Small intestine (tissue), 7 donors: Measurements from ENCODE around the gene ACSF3. TPM values are rescaled to one million over a fixed set of nuclear protein-coding genes. Genes with fewer than 3 reads are reported as not detected.

Experiments used
- DNase-seq, 2 donors: peaks; one replicate each; pipeline versions ENCODE4 v3.0.0 to v3.0.0-alpha.2; 2013
- FAIRE-seq: peaks from 2 replicates; lab custom pipeline; 2012; peaks lifted over from hg19 to GRCh38; lab: Jason Lieb, UNC
- H3K27ac ChIP-seq, 3 donors: one replicate each; pipeline ENCODE4 v1.5.1; 2013; ENCODE audit warnings: low read length in 2 of 3, mild to moderate bottlenecking in 2 of 3, control low read depth in 1 of 3, inconsistent platforms in 1 of 3, low read depth in 1 of 3, moderate library complexity in 1 of 3
- H3K27me3 ChIP-seq, 3 donors: one replicate each; pipeline ENCODE4 v1.6.1; 2013; ENCODE audit warnings: low read length in 3 of 3, inconsistent platforms in 1 of 3; ENCODE audit not compliant: control insufficient read depth in 3 of 3, insufficient read depth in 3 of 3
- H3K36me3 ChIP-seq, 3 donors: one replicate each; pipeline ENCODE4 v1.6.1; 2013; ENCODE audit warnings: low read length in 3 of 3, inconsistent platforms in 1 of 3, low read depth in 1 of 3, mild to moderate bottlenecking in 1 of 3, moderate library complexity in 1 of 3; ENCODE audit not compliant: control insufficient read depth in 3 of 3, insufficient read depth in 2 of 3
- H3K4me1 ChIP-seq, 3 donors: one replicate each; pipeline ENCODE4 v1.6.1; 2013; ENCODE audit warnings: low read length in 2 of 3, inconsistent platforms in 1 of 3, low read depth in 1 of 3, mild to moderate bottlenecking in 1 of 3, moderate library complexity in 1 of 3; ENCODE audit not compliant: control insufficient read depth in 3 of 3, insufficient read depth in 2 of 3
- H3K4me3 ChIP-seq, 3 donors: one replicate each; pipeline ENCODE4 v1.5.1; 2013; ENCODE audit warnings: low read length in 3 of 3, control low read depth in 1 of 3, inconsistent platforms in 1 of 3, low read depth in 1 of 3, mild to moderate bottlenecking in 1 of 3, moderate library complexity in 1 of 3
- H3K9me3 ChIP-seq, 2 donors: one replicate each; pipeline ENCODE4 v1.6.1; 2013; ENCODE audit warnings: low read depth in 1 of 2, low read length in 1 of 2; ENCODE audit not compliant: control insufficient read depth in 2 of 2, insufficient read depth in 1 of 2
- WGBS, 3 donors: extraction: QIAGEN DNeasy Blood & Tissue Kit; methylation state at CpG; one replicate each; pipeline ENCODE4 v1.1.7; 2013; 5-methylcytosine and 5-hydroxymethylcytosine counted together
- polyA plus RNA-seq, 4 donors: library from polyadenylated mRNA; stranded (reverse) in 3 of 4; unstranded in 1 of 4; fragments of 200-250 nt in 3 of 4; fragments of 120-200 nt in 1 of 4; gene quantifications; one replicate each; pipeline versions ENCODE4 v1.2.1 to v1.2.3, GENCODE V29; 2013
- donor health status: healthy with polysubstance abuse.
- donor health status: control.
- donor health status: control.
- donor health status: Bipolar disorder and iron deficiency.
- donor health status: healthy.

ACSF3 gene
- polyA plus RNA-seq, 4 donors = 35.3 to 93.7 (median 58.7) TPM

DNA sequence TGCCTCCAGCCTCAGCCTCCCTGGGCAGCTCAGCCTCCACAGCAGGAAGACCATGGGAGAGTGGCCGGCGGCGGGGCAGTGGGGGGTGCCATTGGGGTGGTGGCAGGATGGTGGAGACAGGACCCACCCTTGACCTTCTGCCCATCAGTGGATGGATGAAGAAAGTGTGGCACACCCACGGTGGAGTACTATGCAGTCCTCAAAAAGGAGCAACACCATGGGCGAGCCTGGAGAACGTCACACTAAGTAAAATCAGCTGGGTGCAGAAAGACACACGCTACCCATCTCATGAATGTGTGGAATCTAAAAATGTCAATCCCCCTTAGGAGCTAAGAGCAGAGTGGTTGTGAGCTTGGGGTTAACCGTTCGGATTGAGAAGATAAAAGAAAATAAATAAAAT, 34.8 kb upstream of the ACSF3 start:
- no peak for FAIRE-seq
- no peaks in the 10 kb centered on the region for H3K4me1 ChIP-seq

DNA sequence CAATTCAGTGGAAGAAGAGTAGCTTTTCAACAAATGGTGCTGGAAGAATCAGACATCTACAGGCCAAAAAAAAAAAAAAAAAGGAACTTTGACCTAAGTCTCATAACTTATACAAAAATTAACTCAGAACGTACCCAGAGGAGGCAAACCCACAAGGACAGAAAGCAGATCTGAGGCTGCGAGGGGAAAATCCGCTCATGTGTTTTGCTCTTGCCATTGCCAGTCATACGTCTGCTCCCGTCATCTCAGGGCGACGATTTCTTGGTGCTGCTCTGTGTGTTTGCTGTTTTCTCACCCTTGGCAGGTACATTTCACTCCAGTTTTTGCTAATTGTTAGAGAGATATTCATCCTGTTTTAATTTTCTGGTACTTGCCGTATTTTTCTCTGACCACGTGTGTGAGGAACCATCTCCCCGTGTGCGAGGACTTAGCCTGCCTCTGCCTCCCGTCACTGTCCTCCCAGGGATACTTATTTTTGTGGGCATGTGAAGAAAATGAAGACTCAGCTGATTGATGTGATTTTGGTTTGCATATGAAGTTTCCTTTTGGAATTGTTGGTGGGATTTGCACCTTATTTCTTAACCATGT, 33.4 kb upstream of the ACSF3 start:
- Histone ChIP-seq H3K9me3 (no peaks in the 10 kb centered on the region), H3K27me3 (peaks cover 0 to 19% (median 0%) of the 10 kb centered on the region in 3 donors), H3K4me3 (no peak overlapping the region), H3K4me1 (no peaks in the 10 kb centered on the region), H3K36me3 (no peaks in the 10 kb centered on the region), H3K27ac (no peak overlapping the region)
- 39 to 52% (median 49%) methylated on average over 12 of the region's 12 CpGs for WGBS, 3 donors
- DNase-seq = no peak
- no peak for FAIRE-seq

More for the DNA sequence above, 34.8 kb upstream of the ACSF3 start:
- H3K27ac ChIP-seq = no peak overlapping the region
- peaks cover 0 to 16% (median 0%) of the 10 kb centered on the region in 3 donors for H3K27me3 ChIP-seq
- 95 to 97% (median 96%) methylated on average over 9 of the region's 9 CpGs for WGBS, 3 donors
- no peak overlapping the region for H3K4me3 ChIP-seq
- H3K36me3 ChIP-seq = no peaks in the 10 kb centered on the region
- no peaks in the 10 kb centered on the region for H3K9me3 ChIP-seq
- no peak for DNase-seq

- 81 to 85% (median 83%) methylated on average over 20 to 21 of the region's 21 CpGs for WGBS, 3 donors
- H3K9me3 ChIP-seq = no peaks in the 10 kb centered on the region
- FAIRE-seq = no peak
- H3K27ac ChIP-seq = no peak overlapping the region
- no peaks in the 10 kb centered on the region for H3K4me1 ChIP-seq
- no peak overlapping the region for H3K4me3 ChIP-seq
- no peaks in the 10 kb centered on the region for H3K36me3 ChIP-seq
- no peak for DNase-seq
- H3K27me3 ChIP-seq = peaks cover 0 to 25% (median 0%) of the 10 kb centered on the region in 3 donors
These were observed 32.6 kb upstream of the ACSF3 start for GRCh38 chr16:89061086-89061485.

GRCh38 chr16:89061590-89062380, 31.9 kb upstream of the ACSF3 start:
- WGBS, 3 donors = 65 to 69% (median 68%) methylated on average over 17 of the region's 17 CpGs
- FAIRE-seq (no peak), DNase-seq (no peak)

DNA sequence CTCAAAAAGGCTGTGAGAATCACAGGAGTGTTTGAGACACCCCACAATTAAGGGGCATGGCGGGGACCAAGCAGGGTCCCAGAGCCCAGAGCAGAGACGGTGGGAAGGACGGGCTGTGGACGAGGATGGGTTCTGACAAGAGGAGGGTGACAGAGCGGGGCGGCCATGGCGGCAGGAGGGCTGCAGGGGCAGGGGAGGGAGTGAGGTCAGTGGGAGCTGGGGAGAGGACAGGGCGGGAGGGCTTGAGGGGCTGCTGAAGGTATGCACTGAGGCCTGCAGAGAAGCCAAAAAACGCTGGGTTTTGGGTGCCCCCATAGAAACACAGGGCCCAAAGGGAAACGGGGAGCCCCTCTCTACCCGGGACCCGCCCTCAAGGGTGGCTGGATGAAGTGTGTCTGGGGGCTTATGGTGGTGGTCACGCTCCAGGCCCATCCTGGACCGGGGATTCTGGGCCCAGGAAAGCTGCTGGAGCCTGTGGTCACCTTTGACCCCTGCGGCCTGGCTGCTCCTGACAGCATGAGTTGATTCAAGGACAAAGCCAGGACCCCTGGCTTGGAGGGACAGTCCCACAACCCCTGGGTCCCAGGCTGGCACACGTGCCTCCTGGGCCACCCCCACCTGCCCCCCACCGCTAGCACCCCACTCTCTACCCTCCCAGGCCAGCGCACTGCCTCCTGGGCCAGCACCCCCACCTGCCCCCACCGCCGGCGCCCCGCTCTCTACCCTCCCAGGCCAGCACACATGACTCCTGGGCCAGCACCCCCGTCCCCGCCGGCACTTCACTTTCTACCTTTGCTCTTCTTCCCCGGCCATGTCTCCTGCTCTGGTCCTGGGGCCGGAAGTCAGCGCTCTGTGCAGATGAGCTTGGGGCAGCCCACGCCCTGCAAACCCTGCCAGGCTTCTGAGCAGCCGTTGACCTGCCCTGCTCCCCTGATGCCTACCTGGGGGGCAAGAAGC, 31.0 kb upstream of the ACSF3 start:
- WGBS, 3 donors = 76 to 85% (median 76%) methylated on average over 28 to 30 of the region's 30 CpGs
- no peaks in the 10 kb centered on the region for H3K4me1 ChIP-seq
- H3K4me3 ChIP-seq = no peak overlapping the region
- DNase-seq = no peak
- no peaks in the 10 kb centered on the region for H3K36me3 ChIP-seq
- FAIRE-seq = no peak
- peaks cover 0 to 38% (median 0%) of the 10 kb centered on the region in 3 donors for H3K27me3 ChIP-seq
- no peak overlapping the region for H3K27ac ChIP-seq
- no peaks in the 10 kb centered on the region for H3K9me3 ChIP-seq

More at GRCh38 chr16:89061590-89062380, 31.9 kb upstream of the ACSF3 start:
- Histone ChIP-seq H3K4me1 (no peaks in the 10 kb centered on the region), H3K9me3 (no peaks in the 10 kb centered on the region), H3K27me3 (peaks cover 0 to 32% (median 0%) of the 10 kb centered on the region in 3 donors), H3K27ac (no peak overlapping the region), H3K4me3 (no peak overlapping the region), H3K36me3 (no peaks in the 10 kb centered on the region)

DNA sequence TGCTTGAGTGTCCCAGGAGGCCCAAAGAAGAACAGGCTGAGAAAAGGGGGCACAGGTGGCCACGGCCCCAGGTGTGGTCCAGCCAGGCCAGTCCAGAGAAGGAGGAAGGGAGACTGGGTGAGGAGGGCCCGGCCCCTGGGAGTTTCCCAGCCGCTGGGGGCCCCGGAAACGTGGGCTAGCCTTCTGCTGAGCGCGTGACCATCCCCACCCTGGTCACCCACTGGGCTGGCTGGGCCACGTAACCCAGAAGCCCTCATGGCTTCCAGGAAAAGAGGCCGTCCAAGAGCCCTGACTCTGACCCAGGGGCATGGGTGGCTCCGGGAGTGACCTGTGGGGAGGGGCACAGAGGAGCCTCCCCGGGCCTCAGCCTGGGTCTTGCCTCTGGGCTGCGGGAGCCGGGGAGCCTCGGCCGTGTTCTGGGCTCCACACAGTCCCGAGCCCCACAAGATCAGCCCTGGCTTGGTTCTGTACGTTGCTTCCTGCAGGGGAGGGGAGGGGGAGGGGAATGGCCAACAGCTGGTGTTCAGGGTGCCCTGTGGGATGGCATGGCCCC, 29.8 kb upstream of the ACSF3 start:
- H3K27me3 ChIP-seq = peaks cover 0 to 45% (median 0%) of the 10 kb centered on the region in 3 donors
- no peak overlapping the region for H3K4me3 ChIP-seq
- WGBS, 3 donors = 72 to 85% (median 83%) methylated on average over 11 to 17 of the region's 17 CpGs
- no peaks in the 10 kb centered on the region for H3K36me3 ChIP-seq
- FAIRE-seq = no peak
- H3K9me3 ChIP-seq = no peaks in the 10 kb centered on the region
- H3K4me1 ChIP-seq = no peaks in the 10 kb centered on the region
- no peak for DNase-seq
- H3K27ac ChIP-seq = no peak overlapping the region

DNA sequence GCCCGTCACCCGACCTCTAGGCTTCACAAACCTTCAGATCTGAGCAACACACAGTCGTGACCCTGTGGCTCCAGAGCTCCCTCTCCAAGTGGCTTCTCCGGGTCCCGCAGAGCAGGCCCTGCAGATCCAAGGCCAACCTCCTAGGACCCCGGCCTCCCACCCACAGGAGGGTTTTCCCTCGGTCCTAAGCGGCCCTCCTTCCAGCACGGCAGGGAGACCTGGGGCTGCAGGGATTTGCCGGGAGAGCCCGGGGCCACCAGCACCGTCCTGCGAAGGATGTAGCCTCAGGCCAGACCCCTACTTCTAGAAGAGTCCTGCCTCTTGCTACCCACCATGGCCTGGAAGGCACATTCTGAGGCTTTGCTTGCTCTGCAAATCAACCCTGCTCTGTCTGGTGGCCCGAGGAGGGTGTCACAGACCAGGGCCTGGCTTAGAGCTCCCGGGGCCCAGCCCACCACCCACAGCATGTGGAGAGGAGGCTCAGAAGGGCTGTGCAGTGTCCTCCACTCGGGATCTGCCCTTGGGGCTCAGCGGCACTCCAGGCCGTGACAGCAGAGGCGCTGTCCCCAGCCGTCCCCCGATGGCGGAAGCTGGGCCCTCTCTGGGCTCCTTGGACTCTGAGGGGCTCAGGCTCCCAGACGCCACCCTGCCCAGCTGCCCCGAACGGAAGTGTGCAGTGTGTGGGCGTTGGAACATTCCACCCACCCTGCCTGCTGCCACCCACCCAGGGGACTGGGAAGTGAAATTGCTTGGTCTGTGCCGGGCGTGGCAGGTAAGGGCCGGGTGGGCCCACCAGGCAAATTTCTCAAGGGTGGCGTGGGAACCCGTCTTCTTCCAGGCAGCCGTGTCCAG, 28.8 kb upstream of the ACSF3 start:
- no peaks in the 10 kb centered on the region for H3K36me3 ChIP-seq
- H3K4me1 ChIP-seq = no peaks in the 10 kb centered on the region
- peaks cover 0 to 49% (median 3%) of the 10 kb centered on the region in 3 donors for H3K27me3 ChIP-seq
- no peak overlapping the region for H3K27ac ChIP-seq
- no peaks in the 10 kb centered on the region for H3K9me3 ChIP-seq
- no peak for FAIRE-seq
- WGBS, 3 donors = 83 to 85% (median 84%) methylated on average over 29 to 32 of the region's 32 CpGs
- DNase-seq = no peak
- H3K4me3 ChIP-seq = no peak overlapping the region
